GM18499 (cell line): ENCODE data around the gene ZNF75A.

ENCODE experiments used
- ATAC-seq: cut with Tn5 transposase; IDR thresholded peaks from one replicate; pipeline ENCODE4 v1.9.1; 2021; ENCODE audit warnings: moderate number of reproducible peaks; ENCODE audit not compliant: insufficient read depth, unreplicated experiment

Gene ZNF75A

DNA sequence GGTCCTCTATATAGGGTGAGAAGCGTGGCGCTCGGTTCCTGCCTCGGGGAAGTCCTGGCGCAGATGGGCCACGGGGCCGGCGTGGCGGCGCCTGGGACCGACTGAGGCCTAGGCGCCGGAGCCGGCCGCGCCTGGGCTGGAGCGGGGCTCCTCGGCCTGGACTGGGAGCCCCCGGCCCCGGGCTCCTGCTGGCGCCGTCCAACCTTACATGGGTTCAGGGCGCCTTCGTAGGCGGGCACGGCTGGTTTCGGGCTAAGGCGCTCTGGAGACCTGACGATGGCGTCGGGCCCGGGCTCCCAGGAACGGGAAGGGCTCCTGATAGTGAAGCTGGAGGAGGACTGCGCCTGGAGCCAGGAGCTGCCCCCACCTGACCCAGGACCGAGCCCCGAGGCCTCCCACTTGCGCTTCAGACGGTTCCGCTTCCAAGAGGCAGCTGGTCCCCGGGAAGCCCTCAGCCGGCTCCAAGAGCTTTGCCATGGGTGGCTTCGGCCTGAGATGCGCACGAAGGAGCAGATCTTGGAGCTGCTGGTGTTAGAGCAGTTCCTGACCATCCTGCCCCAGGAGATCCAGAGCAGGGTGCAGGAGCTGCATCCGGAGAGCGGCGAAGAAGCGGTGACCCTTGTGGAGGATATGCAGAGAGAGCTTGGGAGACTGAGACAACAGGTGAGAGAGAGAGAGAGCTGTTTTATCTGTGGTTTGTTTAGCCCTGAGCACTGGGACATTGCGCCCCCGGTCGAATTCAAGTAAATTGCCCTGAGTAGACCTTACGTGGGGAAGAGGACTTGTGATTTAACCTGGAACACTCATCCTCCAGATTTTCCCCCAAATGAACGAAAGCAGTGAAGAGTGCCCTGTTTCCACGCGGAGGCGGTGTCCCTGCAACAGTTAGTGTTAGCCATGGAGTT is 21.5 kb upstream of the ZNF75A start:
- ATAC-seq, result no peak

DNA sequence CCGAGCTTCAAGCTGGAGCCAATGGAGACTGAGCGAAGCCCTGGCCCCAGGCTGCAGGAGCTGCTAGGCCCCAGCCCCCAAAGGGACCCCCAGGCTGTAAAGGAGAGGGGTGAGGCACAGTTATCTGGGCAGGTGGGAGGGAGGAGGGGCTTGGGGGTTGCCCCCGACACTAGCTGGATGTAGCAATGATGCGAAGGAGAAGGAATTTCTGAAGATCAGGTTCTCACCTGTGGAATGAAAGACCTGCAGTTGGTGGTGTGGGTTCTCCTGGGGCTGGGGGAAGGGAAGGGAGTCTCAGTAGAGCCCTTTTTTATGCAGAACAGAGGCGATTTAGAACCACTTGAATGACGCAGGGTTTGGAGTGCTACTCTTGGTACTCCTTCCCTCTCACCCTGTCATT is 20.2 kb upstream of the ZNF75A start:
- ATAC-seq, result no peak

DNA sequence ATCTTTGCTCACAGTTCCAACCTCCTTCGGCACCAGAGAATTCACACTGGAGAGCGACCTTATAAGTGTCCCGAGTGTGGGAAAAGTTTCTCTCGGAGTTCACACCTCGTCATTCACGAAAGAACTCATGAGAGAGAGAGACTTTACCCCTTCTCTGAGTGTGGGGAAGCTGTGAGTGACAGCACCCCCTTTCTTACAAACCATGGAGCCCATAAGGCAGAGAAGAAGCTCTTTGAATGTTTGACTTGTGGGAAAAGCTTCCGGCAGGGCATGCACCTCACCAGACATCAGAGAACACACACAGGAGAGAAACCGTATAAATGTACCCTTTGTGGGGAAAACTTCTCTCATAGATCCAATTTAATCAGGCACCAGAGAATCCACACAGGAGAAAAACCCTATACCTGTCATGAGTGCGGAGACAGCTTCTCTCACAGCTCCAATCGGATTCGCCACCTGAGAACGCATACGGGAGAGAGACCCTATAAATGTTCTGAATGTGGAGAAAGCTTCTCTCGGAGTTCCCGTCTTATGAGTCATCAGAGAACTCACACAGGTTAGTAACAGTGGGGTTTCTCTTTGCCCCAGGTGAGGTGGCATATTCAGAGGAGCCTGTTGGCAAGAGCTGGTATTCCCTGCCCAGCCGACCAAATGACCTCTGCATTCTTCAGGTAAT is 15.2 kb upstream of the ZNF75A start:
- ATAC-seq, result no peak

DNA sequence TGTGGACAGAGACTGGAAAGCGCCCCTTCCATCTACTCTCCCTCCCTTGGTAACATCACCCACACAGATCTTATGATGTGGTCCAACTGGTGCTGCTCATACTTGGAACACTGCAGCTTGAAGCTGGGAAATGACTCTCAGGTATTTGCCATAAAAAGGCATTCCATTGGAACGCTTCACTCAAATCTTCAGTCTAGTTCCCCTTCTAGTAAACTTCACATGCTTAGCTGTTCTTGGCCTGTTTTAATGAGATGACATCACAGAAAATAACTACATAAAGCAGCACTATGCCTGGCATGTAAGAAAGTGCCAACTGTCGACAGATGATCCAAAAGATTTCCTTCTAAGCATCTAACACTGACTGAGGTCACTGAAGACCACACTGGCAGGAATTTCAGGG is 12.7 kb upstream of the ZNF75A start:
- ATAC-seq, result no peak

DNA sequence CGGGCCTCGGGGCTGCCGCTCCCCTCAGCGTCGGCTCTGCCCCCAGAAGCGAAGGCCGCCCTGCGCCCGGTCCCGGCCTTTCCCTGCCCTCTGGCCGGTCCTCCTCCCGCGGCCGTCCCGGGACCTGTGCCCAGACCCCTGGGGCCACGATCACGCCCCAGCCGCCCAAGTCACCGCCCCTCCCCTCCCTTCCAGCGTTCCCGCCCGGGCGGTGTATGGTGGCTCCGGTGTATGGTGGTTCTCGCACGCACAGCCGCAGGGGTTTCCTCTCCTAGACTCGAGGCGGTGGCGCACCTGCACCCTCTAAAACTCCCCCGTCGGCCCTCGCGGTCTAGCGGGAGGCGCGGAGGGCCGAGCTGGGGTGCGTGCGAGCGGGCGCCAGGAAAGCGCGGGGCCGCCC is 10.1 kb upstream of the ZNF75A start:
- ATAC-seq, result no peak

DNA sequence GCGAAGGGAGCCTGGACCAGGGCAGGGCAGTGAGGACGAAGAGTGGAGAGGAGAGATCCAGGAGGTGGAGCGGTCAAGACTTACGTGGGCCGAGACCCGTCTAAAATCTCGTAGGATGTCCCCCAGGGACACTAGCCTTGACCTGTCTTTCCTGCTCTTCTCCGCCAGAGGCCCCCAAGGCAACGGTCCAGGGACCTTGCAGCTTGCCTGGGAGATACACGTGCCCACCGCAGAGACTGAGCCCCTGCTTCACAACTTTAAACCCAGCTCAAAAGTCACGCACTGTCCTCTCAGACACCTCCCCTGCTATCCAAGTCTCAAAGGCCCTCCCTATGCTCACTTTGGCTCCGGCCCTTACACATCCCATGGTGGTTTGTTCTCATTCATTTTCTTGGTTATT is 9.5 kb upstream of the ZNF75A start:
- ATAC-seq, result no peak

DNA sequence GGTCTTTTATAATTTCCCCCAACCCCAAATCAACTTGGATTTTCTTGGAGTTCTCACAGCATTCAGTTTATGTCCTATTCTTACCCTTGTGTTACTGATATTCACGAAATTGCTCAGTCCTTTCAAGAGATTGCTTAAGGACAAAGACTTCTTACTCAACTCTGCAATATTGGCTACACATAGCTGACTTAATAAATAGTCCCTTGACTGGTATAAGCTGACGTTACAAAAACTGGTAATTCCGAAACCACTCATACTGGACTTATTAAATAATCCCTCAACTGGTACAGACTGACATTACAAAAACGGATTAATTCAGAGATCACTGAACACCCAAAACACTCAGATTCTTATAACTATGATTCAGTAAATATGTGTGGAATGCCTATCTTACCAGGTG is 927 bp upstream of the ZNF75A start:
- ATAC-seq, result no peak

DNA sequence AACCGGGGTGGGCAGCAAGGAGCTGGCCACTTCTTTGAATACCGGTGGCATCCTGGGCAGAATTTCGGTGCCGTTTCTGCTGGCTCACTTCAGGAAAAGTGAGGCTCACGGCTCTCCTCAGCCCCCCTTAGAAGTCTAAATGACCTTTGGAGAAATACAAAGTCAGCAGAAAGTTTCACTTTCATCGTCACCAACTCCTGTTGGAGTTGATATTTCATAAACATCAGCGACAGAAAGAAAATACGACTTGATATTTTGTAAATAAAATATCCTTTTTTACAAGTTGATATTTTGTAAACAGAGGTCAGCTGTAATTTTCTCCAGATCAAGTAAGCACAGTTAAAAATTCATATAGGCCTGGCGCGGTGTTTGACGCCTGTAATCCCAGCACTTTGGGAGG is 781 bp downstream of the ZNF75A start:
- no peak for ATAC-seq

DNA sequence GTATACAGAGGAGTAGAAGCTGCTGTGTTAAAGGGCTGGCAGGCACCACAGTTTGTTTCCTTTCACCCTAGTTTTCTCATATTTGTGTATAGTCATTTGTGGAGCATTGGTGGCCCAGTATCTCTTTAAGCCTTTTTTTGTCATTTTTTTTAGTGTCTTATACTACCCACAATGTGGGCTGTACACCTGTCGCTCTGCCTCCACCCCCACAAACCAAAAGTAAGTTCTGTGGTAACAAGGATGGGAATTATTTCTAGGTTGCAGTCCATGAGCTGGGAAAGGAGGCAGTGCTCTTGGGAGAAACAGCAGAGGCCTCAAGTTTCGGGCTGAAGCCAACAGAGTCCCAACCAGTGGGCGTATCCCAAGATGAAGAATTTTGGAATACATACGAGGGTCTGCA is 6.2 kb downstream of the ZNF75A start:
- ATAC-seq, result no peak

DNA sequence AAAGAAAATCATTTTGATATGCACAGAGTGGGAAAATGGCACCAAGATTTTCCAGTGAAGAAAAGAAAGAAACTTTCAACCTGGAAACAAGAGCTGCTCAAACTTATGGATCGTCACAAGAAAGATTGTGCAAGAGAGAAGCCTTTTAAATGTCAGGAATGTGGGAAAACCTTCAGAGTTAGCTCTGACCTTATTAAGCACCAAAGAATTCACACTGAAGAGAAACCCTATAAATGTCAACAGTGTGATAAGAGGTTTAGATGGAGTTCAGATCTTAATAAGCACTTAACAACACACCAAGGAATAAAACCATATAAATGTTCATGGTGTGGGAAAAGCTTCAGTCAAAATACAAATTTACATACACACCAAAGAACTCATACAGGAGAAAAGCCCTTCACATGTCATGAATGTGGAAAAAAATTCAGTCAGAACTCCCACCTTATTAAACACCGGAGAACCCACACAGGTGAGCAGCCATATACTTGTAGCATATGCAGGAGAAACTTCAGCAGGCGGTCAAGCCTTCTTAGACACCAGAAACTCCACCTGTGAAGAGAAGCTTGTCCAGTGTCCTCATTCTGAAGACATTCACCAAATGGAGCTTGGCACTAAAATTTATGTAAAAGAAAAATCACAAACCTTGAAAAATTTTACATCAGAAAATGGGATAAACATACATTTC is 12.2 kb downstream of the ZNF75A start:
- ATAC-seq, result no peak

DNA sequence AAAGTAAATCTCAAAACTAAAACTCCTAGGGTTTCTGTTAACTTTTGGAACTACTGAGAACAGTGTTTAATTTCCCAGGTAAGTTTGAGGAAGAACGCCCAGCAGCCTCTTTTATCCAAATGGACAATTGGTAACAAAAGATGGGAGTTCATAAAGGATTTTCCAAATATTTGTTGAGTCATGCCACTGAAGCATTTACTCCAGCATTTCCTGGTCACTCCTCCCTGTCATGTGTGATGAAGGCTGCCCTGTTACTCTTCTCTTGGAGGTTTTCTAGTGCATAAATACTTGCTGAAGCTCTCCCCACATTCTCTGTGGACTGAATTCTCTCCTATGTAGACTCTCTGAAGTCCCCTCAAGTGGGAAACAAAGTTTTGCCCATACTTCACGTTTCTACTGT is 16.5 kb downstream of the ZNF75A start:
- ATAC-seq, result no peak

DNA sequence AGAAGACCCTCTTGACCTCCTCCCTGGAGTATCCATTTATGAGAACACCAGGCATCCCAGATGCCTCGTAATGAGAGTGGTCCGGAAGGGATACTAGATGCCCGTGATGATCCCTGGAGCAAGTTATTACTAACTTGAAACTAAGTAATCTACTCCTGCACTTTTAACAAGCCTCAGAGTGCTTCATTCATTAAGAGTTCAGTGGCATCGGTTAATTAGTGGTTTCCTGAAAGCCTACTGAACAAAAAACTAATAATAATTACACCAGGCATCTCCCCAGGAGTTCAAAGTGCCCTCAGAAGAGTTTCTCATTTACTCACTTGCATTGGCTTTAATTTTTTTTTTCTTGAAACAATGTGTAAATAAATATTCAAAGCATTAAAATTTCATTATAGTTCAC is 22.2 kb downstream of the ZNF75A start:
- no peak for ATAC-seq

DNA sequence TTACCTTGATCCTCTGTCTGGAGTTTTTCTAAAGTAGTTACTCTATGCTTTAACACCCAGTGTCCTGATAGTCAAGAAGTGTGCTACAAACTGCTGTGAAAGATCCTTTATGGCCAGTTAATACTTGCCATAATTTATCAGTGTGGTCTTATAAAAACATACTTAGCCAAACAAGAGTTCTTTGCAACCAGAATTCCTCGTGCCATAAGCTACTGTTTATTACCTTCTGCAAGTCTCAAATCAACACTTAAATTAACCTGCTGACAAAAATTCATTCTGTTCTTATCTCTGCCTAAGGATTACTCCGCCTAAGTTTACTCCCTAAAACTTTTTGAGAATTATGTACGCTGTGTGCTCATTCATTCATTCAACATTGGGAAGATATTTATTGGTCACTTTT is 22.8 kb downstream of the ZNF75A start:
- ATAC-seq, result no peak

DNA sequence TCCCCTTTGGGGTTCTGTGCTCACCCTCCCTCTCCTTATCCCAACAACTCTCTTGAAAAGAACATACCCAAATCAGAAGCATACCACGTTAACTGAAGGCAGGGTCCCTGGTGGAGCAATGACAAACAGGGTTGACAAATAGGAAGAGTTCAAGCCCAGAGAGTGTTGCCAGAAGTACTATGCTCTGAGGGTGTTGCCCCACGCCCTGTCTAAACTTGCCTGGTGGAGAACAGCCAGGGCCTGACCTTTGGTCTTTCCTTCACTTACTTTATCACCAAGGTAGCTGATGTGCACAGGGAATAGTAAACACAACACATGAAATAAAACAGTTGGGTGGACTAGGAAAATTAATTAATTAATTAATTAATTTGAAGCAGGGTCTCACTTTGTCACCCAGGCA is 23.3 kb downstream of the ZNF75A start:
- no peak for ATAC-seq

DNA sequence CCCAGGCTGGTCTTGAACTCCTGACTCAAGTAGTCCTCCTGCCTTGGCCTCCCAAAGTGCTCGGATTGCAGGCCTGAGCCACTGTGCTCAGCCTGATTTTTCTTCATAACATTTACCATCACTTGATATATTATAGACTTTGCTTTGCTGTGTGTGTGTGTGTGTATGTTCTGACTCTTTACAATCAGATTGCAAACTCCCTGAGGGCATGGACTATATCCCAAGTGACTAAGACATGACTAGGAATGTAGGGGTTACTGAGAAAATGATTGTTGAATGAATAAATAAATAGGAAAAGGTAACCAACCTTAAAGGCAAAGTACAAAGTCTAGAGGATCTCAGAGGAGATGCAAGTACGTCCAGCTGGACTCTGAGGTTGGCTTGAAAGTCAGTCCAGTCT is 40.7 kb downstream of the ZNF75A start:
- no peak for ATAC-seq

DNA sequence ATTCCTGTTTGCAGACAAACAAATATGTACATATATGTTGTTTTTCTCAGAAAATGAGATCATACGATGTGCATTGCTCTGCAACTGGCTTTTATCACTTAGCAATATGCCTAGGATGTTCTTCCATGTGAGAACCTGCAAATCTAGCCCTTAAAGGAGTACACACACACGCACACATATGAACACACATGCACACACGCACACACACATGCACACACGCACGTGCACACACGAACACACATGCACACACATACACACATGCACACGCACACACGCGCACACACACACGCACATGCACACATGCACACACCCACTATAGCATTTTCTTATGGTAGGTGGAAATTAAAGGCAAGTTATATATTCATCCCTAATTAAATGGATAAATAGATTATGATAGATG is 42.3 kb downstream of the ZNF75A start:
- no peak for ATAC-seq

DNA sequence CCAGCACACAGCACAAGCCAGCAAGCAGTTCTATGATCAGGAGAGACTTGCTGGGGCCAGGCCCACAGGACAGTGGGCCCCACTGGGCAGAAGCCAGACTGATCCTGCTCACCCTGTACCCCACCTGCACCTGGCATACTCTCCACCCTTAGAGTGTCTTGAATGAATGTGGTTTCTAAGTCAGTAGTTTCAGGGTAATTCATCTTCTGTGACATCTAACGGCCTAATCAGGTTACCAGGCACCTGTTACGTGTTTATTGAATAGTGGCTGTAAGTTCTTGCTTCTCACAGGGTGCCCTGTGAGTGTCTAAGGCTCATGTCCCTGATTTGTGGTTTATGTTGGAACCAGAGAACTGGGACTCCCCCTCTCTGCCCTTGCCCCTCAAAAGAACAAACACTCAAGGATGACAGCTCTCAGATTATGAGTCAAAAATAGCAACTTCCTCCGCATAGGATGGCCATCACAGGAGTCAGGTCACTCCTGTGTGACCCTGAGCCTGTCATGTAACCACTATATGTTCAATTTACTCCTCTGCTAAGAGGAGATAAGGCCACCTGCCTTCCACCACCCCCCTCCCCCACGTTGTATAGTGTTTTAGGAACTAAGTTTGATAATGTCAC is 43.4 kb downstream of the ZNF75A start:
- no peak for ATAC-seq

DNA sequence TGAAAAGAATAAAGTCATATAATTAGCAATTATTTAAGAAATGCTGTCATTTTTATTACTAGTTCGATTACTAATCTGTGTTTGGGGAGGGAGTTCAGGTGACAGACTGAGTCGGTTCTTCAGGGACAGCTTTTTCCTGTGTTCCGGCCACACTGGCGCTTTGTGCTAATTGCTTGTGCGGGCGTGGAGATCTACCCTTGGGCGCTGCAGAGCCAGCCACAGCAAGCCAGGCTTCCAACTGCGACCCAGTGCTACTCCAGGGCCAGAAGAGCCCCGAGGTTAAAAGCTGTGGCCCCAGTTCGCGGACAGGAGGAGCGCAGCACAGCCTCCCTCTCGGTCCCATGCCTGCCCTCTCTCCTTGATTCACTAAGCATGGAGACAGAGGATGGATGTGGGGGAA is 43.9 kb downstream of the ZNF75A start:
- ATAC-seq, result no peak

DNA sequence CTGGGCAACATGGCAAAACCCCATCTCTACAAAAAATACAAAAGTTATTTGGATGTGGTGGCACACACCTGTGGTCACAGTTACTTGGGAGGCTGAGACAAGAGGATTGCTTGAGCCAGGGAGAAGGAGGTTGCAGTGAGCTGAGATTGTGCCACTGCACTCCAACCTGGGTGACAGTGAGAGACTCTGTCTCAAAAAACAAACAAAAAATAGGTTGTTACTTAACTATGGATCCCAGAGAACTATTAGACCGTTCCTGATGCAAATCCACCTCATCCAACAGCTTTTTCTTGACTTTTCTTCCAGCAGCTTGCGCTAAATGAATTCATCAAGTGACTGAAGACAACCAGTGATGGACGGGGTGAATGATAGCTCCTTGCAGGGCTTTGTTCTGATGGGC is 50.3 kb downstream of the ZNF75A start, which contains the start of gene OR2C1:
Gene OR2C1 (plus strand): TSS at position 301 of the 400 bp plus-strand sequence. CDS start 52 bp downstream, at position 353.
- ATAC-seq, result no peak

DNA sequence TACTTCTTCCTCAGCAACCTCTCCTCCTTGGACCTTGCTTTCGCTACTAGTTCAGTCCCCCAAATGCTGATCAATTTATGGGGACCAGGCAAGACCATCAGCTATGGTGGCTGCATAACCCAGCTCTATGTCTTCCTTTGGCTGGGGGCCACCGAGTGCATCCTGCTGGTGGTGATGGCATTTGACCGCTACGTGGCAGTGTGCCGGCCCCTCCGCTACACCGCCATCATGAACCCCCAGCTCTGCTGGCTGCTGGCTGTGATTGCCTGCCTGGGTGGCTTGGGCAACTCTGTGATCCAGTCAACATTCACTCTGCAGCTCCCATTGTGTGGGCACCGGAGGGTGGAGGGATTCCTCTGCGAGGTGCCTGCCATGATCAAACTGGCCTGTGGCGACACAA is 50.8 kb downstream of the ZNF75A start:
- ATAC-seq, result no peak

DNA sequence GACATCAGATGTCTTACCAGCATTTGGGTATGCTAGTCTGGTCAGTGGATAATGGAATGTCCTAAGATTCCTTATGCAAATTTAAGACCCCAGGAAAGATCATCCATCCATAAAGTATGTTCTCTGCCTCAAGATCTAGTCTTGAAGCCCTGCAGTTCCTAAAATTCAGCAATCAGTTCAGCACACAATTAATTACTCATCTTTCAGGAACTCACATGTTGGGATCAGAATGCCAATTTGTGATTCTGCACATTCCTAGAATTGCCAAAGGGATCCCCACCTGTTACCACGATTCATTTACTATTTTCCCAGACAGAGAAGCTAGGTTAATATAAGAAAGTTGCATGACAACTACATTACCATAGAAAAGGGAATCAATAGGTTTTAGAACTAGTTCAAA is 53.6 kb downstream of the ZNF75A start:
- no peak for ATAC-seq
